GM21723 (cell line): ENCODE results near the gene RBPJ.
"Not testable (repeated sequence)": the region's sequence is repeated elsewhere in the genome, so short reads cannot be mapped to it uniquely, and the experiment has no call there.

ENCODE experiments used
- ATAC-seq: cut with Tn5 transposase; IDR thresholded peaks from one replicate; pipeline ENCODE4 v1.9.1; 2021; ENCODE audit warnings: mild to moderate bottlenecking, moderate library complexity; ENCODE audit not compliant: unreplicated experiment

RBPJ gene

DNA sequence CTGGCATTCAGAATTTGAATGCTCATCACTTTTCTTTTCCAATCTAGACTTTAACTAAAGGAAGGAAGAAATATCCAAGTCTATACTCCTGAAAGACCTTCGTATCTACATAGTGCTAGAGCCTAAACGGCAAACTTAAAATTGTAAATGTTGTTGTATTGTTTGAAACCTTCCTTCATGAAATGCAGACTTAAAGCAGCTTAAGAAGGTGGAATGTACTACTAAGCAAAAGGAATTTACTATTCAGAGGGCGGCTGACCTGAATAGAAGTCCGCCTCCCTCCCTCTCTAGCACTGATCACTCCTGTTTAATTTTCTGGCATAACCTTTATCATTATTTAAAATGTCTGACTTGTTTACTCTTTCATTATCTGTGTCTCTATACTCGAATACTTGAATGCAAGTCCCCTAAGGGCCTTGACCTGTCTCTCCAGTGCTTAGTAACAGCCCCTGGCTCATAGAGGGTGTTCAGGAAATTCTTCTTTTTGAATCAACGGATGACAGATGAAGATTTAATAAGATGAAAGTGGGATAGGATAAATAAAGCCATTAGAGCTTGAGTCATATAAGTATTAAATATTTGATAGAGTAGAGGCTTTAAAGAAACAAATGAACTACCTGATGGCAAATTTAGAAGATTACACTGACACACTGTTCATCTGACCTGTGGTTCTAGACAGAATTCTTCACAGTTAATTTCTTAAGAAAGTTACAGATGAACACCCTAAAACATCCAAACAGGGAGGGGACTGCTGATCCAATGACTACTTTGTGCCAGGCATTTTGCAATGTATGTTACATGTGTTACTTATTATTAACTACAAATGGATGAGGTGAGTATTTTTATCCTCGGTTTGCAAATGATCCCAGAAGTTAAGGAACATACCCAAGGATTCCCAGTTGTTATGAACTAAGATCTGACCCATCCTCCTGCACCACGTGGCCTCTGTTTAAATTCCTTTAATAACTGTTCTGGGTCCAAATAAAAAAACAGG is 20.2 kb upstream of the RBPJ start:
- no peak for ATAC-seq

DNA sequence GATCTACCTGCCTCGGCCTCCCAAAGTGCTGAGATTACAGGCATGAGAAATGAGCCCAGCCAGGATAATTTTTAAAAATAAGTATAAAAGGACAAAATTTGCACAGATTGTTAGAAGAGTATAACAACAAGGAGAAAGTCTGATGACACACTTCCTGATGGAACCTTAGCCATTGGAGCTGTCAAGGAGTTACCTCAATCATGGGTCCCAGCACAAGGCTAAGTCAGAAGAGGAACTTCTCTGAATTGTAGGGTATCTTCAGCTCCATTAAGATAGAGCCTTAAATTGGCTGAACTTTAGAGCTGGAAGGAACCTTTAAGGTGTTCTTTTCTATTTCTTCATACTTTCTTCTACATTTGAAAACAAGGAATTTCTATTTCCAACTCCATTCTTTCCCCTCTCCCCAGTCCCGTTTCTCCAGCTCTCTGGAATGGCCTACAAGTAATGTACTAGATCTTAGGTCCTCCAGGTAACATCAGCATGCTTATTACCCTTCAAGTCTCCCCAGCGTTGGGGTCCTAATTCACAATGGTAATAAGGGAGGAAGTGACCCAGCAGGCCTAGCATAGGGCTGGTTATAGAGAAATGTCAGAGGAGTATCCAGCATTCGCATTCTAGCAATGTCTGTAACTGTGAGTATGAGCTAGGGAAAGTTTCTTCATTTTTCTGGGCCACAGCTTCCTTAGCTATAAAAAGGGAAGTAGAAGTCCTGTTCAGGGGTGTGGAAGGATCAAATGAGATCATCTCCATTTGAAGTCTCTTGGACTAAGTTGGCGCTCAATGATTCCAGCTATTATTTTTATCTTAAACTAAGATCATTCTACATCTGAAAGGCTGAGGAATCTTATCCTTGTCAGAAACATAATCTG is 18.5 kb upstream of the RBPJ start:
- no peak for ATAC-seq

DNA sequence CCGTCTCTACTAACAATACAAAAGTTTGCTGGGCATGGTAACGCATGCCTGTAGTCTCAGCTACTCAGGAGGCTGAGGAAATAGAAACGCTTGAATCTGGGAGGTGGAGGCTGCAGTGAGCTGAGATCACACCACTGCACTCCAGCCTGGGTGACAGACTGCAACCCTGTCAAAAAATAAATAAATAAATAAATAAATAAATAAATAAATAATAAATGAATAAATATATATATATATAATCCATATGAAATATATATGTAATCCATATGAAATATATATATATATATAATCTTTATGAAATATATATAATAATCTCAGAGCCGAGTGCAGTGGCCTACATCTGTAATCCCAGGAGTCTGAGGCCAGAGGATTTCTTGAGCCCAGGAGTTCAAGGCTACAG is 17.8 kb upstream of the RBPJ start:
- no peak for ATAC-seq

DNA sequence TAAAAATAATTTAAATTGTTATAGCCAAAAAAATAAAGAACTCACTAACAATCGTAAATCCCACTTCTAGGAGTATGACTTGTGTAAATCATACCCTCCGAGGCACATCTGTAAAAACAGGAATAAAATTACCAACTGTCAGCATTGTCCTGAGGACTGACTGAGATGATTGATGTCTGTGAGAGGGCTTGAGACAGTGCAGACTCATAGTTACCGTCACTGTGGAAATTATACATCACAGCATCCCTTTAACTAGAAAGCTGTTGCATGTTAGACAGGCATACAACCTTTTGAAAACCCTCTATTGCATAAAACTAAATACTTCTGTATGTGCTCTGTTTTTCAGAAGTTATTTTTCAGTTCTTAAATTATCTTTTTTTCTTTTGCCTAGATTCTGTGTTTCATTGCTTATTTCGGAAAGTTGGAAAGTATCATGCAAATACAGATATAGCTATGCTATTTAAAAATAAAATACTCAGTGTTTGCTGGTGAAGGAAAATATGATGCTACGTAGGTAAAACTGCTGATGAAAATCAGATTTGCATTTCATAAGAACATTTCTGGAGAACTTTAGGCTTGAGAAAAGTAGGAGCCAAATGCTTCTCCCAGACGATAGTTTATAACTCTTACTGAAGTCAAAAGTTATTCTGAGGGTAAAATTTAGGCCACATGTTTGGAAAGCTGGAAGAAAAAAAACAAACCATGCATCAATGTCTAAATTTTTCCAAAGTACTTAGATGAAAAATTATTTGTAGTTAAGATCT is 13.6 kb upstream of the RBPJ start:
- no peak for ATAC-seq

DNA sequence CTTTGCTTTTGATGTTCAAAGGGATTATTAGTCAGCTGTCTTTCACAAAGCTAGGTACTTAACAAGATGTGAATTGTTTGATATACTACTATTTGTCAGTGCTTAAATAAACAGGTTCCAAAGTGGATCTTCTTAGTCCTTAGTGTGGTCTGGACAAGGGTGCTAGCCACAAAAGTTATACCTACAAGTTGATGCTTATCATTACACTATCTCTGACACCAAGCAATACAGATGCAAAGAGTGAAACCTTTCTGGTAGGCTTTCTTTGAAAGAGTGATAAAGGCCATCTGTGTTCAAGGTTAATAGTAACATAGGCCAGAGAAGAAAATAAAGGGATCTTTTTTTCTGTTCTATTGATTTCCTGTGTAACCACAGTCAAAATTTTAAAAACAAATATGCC is 12.2 kb upstream of the RBPJ start:
- no peak for ATAC-seq

DNA sequence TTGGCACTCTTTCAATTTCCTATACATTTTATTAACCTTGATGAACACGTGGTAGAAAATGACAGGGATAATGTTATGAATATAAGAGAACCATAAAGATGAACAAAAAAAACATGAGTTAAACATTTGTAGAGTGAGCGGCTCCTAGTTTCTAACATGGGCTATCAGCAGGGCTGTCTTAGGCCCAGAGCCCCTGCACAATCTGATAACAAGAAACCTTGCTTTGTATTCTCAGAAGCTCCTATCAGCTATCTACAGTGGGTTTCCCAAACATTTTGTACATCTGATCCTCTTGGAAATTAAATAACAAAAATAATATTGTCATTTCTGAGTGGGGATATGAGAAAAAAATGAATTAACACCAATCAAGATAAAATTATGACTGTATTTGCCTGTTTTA is 10.6 kb upstream of the RBPJ start:
- no peak for ATAC-seq

DNA sequence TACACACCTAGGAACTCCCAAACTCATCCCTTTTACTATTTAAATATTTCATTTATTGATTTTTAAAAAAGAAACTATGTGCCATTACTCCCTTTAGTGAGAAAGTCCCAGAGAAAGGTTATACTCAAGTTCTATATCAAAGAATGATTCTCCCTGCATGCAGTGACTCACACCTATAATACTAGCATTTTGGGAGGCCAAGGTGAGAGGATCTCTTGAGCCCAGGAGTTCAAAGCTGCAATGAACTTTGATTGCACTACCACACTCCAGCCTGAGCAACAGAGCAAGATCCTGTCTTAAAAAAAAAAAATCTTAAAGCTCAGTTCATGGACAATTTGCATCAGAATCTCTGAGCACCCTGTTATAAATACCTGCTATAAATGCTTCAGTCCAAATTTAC is 9.2 kb upstream of the RBPJ start:
- ATAC-seq, result no peak

DNA sequence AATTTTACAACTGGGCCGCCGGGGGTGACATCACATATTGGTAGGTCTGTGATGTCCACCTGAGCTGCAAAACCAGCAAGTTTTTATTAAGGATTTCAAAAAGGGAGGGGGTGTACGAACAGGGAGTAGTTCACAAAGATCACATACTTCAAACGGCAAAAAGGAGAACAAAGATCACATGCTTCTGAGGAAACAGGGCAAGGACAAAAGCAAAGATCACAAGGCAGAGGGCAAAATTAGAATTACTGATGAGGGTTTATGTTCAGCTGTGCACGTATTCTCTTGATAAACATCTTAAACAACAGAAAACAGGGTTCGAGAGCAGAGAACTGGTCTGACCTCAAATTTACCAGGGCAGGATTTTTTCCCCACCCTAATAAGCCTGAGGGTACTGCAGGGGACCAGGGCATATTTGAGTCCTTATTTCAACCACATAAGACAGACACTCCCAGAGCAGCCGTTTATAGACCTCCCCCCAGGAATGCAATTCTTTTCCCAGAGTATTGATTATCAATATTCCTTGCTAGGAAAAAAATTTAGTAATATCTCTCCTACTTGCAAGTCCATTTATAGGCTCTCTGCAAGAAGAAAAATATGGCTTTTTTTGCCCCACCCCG is 5.4 kb upstream of the RBPJ start:
- ATAC-seq, result not testable (repeated sequence)

DNA sequence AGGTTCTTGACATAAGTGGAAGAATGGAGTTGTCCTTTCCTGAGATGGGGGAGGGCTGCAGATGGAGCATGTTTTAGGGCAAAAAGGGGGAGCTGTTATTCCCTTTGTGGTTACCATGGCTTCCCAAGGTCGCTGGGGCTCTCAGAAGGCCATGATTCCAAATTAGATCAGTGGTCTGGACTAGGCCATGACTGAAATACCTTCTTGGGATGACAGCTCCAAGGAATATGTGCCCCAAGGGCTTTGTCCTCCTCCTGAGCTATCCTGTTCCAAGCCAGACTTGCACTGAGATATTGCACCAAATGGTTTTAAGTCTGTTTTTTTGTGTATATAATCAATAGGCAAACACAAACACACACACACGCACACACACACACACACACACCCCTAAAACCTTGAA is 3.0 kb upstream of the RBPJ start:
- ATAC-seq, result no peak

DNA sequence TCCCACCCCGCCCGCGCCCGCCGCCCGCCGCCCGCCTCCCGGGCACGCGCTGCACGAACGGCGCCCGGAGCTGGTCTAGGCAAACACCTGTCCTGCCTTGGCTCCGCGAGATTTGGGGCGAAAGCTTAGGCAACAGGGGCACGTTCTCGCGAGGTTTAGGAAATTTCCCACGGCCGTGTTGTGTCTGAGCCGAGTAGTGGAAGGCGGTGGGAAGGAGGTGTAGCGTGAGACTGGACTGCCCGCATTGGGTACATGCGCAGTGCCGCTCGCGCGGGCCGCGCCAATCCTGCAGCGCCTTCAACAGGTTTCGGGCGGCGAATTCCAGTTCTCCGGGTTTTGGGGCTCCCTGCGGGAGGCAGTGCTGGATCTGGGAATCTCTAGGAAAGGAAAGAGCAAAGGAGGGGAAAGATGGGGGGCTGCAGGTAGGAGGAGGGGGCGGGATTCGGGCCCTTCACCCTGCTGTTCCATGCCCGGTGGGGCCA is 1.3 kb upstream of the RBPJ start:
- peak; percentile 74 for ATAC-seq

DNA sequence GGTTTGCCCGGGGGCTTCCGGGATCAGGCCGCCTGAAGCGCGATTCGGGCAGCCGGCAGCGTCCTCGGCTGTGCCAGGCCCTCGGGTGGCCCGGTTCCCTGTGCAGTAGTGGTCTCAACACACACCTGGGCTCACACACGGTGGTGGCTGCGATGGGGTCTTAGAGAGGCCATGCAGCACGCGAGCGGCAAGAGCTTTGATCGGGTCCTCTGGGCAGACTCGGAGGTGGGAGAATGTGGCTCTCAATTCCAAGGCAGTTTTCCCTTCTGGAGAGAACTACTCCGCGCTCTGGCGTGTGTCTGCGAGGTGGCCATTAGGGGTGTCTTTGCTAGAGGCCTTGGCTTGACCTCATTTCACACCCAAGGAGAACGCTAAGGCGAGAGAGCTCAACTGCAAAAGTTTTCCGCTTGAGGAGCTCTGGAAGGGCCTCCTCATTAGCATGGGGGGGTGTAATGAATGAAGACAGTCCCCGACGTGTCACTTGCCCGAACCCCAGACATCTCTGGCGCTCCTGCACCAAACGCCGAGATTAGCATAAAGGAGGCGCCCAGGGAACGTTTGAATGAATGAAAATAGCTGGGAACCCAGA is 771 bp upstream of the RBPJ start:
- peak; percentile 33 for ATAC-seq

DNA sequence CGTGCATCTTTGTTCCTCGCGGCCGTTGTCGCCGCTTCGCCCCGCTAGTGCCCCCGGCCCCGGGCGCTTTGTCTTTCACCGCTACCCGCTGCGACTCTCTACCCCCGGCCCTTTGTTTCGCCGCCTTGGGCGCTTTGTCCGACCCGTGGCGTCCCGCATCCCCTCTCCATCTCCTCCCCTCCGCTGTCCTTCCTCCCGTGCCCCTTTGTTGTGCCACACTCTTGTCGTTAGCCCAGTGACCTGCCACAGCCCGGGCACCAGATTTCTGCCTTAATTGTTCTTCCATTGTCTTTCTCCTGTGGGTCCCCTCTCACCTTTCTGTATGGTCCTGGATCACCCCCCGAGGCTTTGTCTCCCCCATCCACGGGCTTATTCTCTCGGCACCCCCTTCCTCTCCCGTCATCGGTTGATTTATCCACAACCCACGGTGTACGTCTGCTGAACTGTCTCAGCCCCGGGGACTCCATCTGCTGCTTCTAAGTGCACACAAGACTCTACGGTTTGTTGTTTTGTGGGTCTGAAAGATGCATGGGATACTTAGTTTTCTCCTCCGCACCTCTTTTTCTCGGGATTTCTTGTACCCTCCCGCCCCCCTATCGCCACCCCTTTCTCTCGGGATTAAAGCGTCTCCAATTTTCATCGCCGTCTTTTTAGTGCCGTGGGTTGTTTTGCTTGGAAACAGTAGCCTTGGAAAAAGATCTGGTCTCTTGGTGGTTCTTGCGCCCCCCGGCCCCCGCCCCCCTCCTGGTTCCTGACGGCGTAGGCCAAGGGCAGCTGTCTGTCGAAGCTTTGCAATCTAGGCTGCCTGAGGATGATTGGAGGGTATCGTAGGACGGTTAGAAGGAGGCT is 783 bp downstream of the RBPJ start:
- ATAC-seq, result peak; percentile 0

DNA sequence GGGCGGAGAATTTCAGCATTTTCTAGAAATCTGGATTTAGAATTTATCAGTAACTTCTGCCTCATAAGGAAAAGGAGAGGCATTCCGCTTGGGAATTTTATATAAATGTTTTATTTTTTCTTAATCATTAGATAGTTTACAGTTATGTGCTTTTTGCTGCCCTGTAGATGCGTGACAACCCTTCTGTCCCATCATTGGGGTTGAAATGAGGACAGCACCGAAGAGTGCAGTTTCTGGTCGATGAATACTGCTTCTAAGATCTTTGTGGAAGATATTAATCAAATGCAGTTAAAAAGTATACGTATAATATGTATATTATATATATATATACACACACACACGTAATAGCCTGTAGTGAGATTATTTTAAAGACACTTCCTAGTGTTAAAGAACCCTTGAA is 1.5 kb downstream of the RBPJ start:
- no peak for ATAC-seq

DNA sequence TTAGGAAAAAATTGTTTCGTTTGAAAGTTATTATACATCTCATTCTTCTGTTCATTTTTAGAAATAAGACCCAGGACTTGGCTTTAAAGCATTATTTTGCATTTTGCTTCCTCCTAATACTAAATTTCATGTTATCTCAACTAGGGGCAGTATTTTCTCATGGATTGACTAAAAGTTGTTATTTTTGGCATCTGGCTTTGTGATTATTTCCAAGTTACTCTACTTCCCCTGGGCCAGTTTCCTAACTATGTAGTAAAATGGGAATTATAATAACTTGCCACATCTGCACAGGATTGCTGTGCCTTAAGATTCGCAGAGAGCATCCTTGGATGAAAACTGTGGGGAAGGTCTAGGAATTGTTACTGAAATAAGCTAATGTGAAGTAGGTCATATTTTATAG is 3.0 kb downstream of the RBPJ start:
- ATAC-seq, result no peak

DNA sequence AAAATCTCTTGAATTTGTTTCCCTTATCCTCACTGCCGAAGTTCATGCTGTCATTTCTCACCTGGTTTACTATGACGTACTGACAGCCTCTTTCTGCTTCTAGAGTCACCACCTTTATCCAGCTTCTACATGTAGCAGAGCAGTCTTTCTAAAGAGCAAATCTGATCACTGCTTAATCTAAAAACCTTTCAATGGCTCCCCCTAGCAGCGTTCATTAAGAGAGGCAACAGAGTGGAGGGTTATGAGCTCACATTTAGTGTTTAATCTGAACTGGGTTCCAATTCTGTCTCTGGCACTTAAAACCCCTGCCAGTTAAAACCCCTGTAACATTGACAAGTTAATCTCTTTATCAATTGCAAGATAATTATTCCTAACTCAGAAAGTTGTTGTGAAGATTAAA is 4.4 kb downstream of the RBPJ start:
- no peak for ATAC-seq

DNA sequence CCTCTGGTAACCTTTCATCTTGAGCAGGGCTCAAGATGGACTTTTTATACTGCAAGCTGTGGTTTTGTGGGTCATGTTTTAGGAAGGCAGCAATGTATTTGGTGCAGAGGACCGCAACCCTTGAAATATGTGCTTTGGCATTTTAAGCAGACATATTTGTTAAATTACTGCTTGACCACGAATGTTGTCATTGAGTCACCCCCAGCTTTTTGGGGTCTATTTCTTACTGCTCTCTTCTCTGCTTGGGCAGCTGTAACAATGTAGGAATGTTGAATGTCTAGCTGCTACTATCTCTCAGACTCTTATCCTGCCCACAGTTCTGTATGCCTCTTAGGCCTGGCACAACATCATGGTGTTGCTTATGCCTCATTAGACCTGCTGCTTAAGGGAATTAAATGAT is 6.0 kb downstream of the RBPJ start:
- no peak for ATAC-seq

DNA sequence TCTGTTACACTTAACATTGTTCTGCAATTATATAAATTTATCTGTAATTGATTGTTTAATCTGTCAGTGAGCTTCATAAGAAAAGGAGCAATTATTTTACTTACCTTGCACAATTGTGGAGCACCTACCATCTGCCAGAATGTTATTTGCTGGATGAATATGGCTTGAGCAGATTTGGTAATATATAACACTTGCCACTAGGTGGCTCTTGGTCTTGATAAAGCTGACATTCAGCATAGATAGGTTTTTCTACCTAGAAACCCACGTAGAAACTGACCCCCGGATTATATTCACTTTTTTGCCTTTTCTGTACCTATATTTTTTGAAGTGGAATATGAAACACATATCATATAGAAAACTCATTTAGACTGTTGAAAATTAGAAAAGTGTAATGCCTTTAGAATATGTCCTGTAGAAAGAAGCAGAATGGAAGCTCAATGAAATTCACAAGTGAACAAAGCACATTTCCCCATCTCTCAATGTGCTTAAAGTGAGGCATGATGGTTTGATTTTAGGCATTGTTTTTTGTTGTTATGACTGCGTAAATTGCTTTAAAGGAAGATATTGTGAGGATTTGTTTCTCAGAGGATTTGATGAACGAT is 9.5 kb downstream of the RBPJ start:
- ATAC-seq, result peak; percentile 71

DNA sequence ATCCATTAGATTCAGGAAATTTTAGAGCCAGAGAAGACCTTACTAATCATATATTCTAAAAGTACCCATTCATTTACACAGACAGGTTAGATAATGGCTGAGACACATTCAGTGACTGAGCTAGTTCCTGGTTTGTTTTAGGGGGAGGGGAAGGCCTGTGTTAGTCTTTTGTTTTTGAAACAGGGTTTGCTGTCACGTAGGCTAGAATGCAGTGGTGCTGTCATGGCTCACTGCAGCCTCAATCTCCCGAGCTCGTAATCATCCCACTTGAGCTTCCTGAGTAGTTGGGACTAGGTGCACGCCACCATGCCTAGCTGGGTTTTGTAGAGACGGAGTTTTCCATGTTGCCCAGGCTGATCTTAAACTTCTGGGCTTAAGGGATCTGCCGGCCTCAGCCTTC is 10.1 kb downstream of the RBPJ start:
- ATAC-seq, result no peak
